ENCODE measurements around the gene LUC7L. TPM values are rescaled to one million over a fixed set of nuclear protein-coding genes. Genes with fewer than 3 reads are reported as not detected.

Gene LUC7L
- polyA plus RNA-seq, 1 of the 3 experiments (the other 2 are of a cell fraction), result 97.7 TPM

- Histone ChIP-seq H3K9ac (no peak overlapping the region), H3K27me3 (ENCODE audit: insufficient read depth) (no peaks in the 10 kb centered on the region), H3K4me2 (no peak overlapping the region), H3K27ac (ENCODE audit: low read depth in 2 of 2, low read length in 1 of 2) (no peak overlapping the region), H3K79me2 (ENCODE audit: insufficient read depth) (no peaks in the 10 kb centered on the region), H3K4me3 (ENCODE audit: low read depth in 2 of 2, low read length in 1 of 2) (no peak overlapping the region), H3K4me1 (ENCODE audit: control insufficient read depth in 1 of 2, insufficient read depth in 2 of 2, low read depth in 1 of 2, low read length in 1 of 2) (peaks cover 0 to 8% of the 10 kb centered on the region in 2 experiments; a peak in 1 of 4 replicates), H3K36me3 (replicated peaks in 1 of 2; ENCODE audit: control insufficient read depth in 1 of 2, insufficient read depth in 2 of 2, low read length in 1 of 2) (peaks cover 0 to 29% of the 10 kb centered on the region in 2 experiments), H3K9me2 (no peaks in the 10 kb centered on the region), H3K9me3 (no peaks in the 10 kb centered on the region), H3F3A (replicated peaks; ENCODE audit: insufficient read depth) (no peaks in the 10 kb centered on the region), H4K20me1 (ENCODE audit: insufficient read depth) (no peaks in the 10 kb centered on the region), H2AFZ (ENCODE audit: low read depth) (no peak overlapping the region)
- DNase-seq, result peak; percentile 29
- WGBS (ENCODE audit: low lambda C conversion rate), result 78% methylated on average over 16 of the region's 25 CpGs
- ChIA-PET POLR2A (no interaction called here), CTCF (no interaction called here)
- TF ChIP-seq MAX (IDR thresholded peaks at IDR 0.05; ENCODE audit: low read depth) (no peak), NFIC (IDR thresholded peaks at IDR 0.05; ENCODE audit: borderline replicate concordance) (no peak), SMC3 (IDR thresholded peaks at IDR 0.05; ENCODE audit: low read depth, low read length) (no peak), ELF1 (IDR thresholded peaks at IDR 0.05) (no peak)
Observed at GRCh38 chr16:266258-267164, 37.3 kb upstream of the LUC7L start.

DNA sequence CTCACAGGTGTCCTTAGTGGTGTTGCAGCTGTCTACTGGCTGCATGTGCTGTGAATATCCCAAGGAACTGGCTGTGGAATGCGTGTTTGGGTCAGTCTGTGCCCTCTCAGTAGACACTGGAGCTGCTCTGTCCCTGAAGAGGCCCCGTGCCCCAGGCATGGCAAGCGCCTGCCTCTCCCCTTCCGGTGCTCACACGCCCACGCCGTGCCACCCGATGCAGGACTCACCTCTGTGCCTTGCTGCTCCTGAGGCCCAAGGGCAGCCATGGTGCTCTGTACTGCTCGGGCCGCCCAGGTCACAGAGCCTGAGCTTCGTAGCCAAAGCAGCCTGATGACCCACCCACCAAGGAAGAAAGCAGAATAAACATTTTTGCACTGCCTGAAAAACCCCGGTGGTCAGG, 36.5 kb upstream of the LUC7L start:
- CTCF ChIA-PET, result interaction anchor here (0.9 kb wide), 1 partner anchor 97 kb away, joined by 4 read pairs; no protein-coding TSS in a partner anchor
- Histone ChIP-seq H3K9me3 (no peaks in the 10 kb centered on the region), H3K9me2 (no peaks in the 10 kb centered on the region), H3K9ac (no peak overlapping the region), H3K4me3 (ENCODE audit: low read depth in 2 of 2, low read length in 1 of 2) (no peak overlapping the region), H3K79me2 (ENCODE audit: insufficient read depth) (no peaks in the 10 kb centered on the region), H4K20me1 (ENCODE audit: insufficient read depth) (no peaks in the 10 kb centered on the region), H3K36me3 (replicated peaks in 1 of 2; ENCODE audit: control insufficient read depth in 1 of 2, insufficient read depth in 2 of 2, low read length in 1 of 2) (peaks cover 0 to 35% of the 10 kb centered on the region in 2 experiments), H2AFZ (ENCODE audit: low read depth) (no peak overlapping the region), H3K4me1 (ENCODE audit: control insufficient read depth in 1 of 2, insufficient read depth in 2 of 2, low read depth in 1 of 2, low read length in 1 of 2) (peaks cover 0 to 8% of the 10 kb centered on the region in 2 experiments; a peak in 1 of 4 replicates), H3K27ac (ENCODE audit: low read depth in 2 of 2, low read length in 1 of 2) (no peak overlapping the region), H3K27me3 (ENCODE audit: insufficient read depth) (no peaks in the 10 kb centered on the region), H3K4me2 (no peak overlapping the region), H3F3A (replicated peaks; ENCODE audit: insufficient read depth) (no peaks in the 10 kb centered on the region)
- peak; percentile 23 for DNase-seq
- TF ChIP-seq IRF3 (IDR thresholded peaks at IDR 0.05; ENCODE audit: low read depth, low read length), result no peak
- TF ChIP-seq TAF1 (IDR thresholded peaks at IDR 0.05; ENCODE audit: borderline replicate concordance, low read depth, low read length), result no peak
- 59% methylated on average over 3 of the region's 12 CpGs for WGBS (ENCODE audit: low lambda C conversion rate)
- POLR2A ChIA-PET, result no interaction called here

DNA sequence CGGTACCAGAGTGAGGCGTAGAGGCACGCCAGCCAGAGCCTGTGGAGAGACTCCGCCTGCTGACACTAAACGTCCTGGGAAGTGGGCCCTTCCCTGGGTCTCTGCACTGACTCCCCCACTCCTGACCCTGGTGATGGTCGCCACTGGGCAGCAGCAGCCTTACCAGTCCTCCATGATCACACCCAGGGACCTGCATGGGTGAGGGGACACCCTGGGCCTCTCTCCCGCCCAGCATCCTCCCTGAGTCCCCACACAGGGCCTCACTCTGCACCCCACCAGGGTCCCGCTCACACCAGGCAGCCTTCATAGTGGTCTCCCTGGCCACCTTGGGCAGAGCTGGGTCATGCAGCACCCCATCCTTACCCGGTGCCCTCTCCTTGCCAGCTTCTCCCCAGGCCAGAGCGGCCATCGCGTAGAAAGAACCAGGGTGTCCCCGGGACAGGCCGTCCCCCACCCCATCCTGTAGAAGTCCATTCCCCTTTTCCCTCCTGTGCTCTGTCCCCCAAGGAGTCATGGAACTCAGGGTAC, 35.8 kb upstream of the LUC7L start:
- Histone ChIP-seq H4K20me1 (ENCODE audit: insufficient read depth) (no peaks in the 10 kb centered on the region), H2AFZ (ENCODE audit: low read depth) (no peak overlapping the region), H3F3A (replicated peaks; ENCODE audit: insufficient read depth) (no peaks in the 10 kb centered on the region), H3K9ac (no peak overlapping the region), H3K27ac (ENCODE audit: low read depth in 2 of 2, low read length in 1 of 2) (no peak overlapping the region), H3K4me1 (ENCODE audit: control insufficient read depth in 1 of 2, insufficient read depth in 2 of 2, low read depth in 1 of 2, low read length in 1 of 2) (peaks cover 0 to 8% of the 10 kb centered on the region in 2 experiments; a peak in 1 of 4 replicates), H3K79me2 (ENCODE audit: insufficient read depth) (no peaks in the 10 kb centered on the region), H3K9me2 (no peaks in the 10 kb centered on the region), H3K27me3 (ENCODE audit: insufficient read depth) (no peaks in the 10 kb centered on the region), H3K4me2 (no peak overlapping the region), H3K36me3 (replicated peaks in 1 of 2; ENCODE audit: control insufficient read depth in 1 of 2, insufficient read depth in 2 of 2, low read length in 1 of 2) (peaks cover 0 to 40% of the 10 kb centered on the region in 2 experiments), H3K9me3 (no peaks in the 10 kb centered on the region), H3K4me3 (ENCODE audit: low read depth in 2 of 2, low read length in 1 of 2) (no peak overlapping the region)
- ChIA-PET CTCF (interaction anchor here (0.9 kb wide), 1 partner anchor 98 kb away, joined by 4 read pairs; no protein-coding TSS in a partner anchor), POLR2A (no interaction called here)
- WGBS (ENCODE audit: low lambda C conversion rate), result 86% methylated on average over 6 of the region's 14 CpGs
- TF ChIP-seq YY1 (IDR thresholded peaks at IDR 0.05; ENCODE audit: low read depth) (no peak), RXRA (IDR thresholded peaks at IDR 0.05; ENCODE audit: borderline replicate concordance, low read depth) (no peak), JUND (IDR thresholded peaks at IDR 0.05) (no peak), ELF1 (IDR thresholded peaks at IDR 0.05) (no peak), FOXJ3 (CRISPR knock-in tag; IDR thresholded peaks at IDR 0.05) (no peak), RCOR1 (IDR thresholded peaks at IDR 0.05; ENCODE audit: low read length) (no peak)
- TF ChIP-seq, protein P1, sequence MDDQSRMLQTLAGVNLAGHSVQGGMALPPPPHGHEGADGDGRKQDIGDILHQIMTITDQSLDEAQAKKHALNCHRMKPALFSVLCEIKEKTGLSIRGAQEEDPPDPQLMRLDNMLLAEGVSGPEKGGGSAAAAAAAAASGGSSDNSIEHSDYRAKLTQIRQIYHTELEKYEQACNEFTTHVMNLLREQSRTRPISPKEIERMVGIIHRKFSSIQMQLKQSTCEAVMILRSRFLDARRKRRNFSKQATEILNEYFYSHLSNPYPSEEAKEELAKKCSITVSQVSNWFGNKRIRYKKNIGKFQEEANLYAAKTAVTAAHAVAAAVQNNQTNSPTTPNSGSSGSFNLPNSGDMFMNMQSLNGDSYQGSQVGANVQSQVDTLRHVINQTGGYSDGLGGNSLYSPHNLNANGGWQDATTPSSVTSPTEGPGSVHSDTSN (IDR thresholded peaks at IDR 0.05), result no peak
- DNase-seq, result peak; percentile 16
